Stimulated activated CD4-positive, alpha-beta T cell treated with anti-CD3 and anti-CD28 coated beads, Interleukin-4, amount 100 ng/mL, for 24 hours (primary cell): ENCODE results near the gene LKAAEAR1.
"Not testable (repeated sequence)": the region's sequence is repeated elsewhere in the genome, so short reads cannot be mapped to it uniquely, and the experiment has no call there.

ENCODE experiments used
- DNase-seq: peaks from one replicate; pipeline ENCODE4 v3.0.0-alpha.2; 2020

LKAAEAR1 gene, protein sequence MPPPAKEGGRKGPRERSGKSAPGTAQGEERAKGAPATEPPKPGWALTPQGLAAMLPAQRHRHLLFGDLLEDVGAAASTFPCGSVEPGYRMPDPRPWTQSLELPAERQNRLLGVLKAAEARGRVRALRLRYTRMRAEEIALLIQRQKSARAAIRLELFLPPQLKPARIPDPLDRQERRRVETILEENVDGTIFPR

DNA sequence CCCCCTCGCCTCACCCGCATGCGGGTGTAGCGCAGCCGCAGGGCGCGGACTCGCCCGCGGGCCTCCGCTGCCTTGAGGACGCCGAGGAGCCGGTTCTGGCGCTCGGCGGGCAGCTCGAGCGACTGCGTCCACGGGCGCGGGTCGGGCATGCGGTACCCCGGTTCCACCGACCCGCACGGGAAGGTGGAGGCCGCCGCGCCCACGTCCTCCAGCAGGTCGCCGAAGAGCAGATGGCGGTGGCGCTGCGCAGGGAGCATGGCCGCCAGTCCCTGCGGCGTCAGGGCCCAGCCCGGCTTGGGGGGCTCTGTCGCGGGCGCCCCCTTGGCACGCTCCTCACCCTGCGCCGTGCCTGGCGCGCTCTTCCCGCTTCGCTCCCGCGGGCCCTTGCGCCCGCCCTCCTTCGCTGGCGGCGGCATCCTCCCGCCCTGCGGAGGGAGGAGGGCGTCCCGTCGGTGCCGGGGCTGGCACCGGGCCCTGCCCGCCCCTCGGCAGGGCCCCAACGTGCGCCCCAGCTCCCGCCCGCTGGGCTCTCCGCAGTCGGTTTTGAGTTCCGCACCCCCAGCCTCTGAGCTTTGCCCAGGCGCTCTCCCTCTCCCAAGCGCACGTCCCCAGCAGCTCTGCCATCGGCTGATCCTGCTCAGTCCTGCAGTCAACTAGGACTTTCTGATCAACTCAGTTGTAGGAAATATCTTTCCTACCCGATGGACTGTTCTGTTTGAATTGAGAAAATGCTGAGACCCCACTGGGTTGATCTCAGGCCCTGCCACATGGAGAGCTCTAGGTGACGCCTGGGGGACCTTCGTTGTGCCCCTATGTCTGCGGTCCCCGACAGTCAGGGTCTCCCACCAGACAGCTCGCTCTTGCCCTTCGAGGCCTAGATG is at the start of gene LKAAEAR1:
LKAAEAR1 (minus strand) TSS at position 595 of the 881 bp plus-strand sequence; CDS start at position 416, 179 bp downstream.
- no peak for DNase-seq

DNA sequence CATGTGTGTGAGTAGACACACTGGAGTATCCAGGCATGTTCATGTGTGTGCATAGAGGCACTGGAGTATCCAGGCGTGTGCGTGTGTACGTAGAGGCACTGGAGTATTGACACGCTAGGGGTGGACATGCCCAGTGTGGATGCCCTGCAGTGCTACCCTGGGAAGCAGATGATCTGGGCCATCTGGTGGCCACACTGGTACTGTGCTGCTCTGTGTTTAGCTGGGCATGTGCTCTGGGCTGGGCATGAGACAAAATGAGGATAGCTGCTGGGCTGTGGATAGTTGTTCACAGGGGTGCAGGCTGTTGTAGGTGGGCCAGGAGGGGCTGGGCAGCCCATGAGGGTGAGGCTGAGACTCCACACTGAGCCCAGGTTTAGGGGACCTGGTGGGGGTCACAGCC is 47.2 kb upstream of the LKAAEAR1 start:
- DNase-seq, result no peak

DNA sequence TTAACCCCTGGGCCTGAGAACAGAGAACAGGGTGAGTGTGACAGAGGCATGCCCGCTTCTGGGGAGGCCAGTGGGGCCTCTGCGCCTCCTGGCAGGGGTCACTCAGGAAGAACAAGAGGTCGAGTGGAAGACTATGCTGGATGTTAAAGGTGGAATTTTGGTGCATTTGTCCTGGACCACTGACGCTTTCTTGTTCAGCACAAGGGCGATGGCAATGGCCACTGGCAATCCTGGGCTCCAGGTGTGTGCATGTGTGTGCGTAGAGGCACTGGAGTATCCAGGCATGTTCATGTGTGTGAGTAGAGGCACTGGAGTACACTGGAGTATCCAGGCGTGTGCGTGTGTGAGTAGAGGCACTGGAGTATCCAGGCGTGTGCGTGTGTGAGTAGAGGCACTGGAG is 46.7 kb upstream of the LKAAEAR1 start:
- DNase-seq, result no peak

DNA sequence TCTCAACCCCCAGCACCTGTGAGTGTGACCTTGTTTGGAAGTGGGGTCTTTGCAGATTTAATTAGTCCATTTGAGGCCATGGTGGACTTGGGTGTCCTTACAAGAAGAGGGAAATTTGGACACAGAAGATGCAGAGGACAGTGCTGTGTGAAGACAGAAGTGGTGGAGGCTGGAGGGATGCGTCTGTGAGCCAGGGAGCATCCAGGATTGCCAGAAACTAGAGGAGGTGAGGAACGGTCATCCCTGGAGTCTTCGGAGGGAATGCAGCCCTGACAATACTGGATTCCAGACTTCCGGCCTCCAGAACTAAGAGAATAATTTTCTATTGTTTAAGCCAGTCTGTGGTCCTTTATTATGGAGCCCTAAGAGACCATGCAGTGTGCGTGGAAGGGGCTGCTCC is 46.1 kb upstream of the LKAAEAR1 start:
- DNase-seq, result no peak

DNA sequence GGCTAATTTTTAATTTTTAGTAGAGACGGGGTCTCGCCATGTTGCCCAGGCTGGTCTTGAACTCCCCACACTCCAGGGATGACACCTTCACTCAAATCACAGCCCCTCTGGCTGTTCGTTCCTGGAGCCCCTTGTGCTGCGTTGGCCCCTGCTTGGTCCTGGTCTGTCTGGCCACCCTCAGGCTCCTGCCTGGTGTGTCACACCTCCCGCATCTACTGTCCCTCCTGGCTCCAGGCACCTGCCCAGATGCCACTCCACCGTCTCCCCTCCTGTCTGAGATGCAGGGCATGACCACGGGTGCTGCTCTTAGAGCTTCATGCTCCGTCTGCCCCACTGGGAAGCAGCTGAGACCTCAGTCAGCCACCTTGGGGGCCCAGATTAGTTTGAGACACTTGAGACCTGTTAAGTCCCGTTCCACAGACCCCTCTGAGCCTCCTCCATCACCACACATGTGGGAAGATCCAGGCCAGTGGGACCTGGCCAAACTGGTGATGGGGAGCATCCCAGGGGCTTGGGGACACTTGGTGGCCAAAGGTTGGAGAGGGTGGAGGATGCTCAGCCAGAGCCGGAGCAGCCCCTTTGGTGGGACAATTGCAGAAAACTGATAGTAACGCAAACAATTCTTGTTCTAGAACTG is 45.1 kb upstream of the LKAAEAR1 start:
- DNase-seq, result no peak

DNA sequence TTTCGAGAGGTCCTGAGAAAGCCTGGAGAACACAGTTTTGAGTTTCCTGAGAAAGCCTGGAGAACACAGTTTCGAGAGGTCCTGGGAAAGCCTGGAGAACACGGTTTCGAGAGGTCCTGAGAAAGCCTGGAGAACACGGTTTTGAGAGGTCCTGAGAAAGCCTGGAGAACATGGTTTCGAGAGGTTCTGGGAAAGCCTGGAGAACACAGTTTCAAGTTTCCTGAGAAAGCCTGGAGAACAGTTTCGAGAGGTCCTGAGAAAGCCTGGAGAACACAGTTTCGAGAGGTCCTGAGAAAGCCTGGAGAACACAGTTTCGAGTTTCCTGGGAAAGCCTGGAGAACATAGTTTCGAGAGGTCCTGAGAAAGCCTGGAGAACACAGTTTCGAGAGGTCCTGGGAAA is 39.3 kb upstream of the LKAAEAR1 start:
- DNase-seq, result not testable (repeated sequence)

DNA sequence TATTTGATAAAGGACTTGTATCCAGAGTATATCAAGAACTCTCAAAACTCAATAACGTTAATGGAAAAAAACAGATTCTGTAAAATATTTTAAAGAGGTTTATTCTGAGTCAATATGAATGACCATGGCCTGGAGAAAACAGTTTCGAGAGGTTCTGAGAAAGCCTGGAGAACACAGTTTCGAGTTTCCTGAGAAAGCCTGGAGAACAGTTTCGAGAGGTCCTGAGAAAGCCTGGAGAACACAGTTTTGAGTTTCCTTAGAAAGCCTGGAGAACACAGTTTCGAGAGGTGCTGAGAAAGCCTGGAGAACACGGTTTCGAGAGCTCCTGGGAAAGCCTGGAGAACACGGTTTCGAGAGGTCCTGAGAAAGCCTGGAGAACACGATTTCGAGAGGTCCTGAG is 38.7 kb upstream of the LKAAEAR1 start:
- not testable (repeated sequence) for DNase-seq

DNA sequence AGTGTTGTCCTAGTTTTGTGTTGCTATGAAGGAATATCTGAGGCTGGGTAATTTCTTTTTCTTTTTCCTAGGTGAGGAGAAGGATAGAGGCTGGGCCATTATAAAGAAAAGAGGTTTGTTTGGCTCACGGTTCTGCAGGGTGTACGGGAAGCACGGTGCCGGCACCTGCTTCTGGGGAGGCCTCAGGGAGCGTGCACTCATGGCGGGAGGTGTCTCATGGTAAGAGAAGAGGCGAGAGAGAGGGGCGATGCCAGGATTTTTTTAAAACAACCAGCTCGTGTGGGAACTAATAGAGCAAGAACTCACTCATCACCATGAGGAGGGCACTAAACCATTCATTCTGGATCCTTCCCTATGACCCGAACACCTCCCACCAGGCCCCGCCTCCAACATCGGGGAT is 37.4 kb upstream of the LKAAEAR1 start:
- DNase-seq, result no peak

DNA sequence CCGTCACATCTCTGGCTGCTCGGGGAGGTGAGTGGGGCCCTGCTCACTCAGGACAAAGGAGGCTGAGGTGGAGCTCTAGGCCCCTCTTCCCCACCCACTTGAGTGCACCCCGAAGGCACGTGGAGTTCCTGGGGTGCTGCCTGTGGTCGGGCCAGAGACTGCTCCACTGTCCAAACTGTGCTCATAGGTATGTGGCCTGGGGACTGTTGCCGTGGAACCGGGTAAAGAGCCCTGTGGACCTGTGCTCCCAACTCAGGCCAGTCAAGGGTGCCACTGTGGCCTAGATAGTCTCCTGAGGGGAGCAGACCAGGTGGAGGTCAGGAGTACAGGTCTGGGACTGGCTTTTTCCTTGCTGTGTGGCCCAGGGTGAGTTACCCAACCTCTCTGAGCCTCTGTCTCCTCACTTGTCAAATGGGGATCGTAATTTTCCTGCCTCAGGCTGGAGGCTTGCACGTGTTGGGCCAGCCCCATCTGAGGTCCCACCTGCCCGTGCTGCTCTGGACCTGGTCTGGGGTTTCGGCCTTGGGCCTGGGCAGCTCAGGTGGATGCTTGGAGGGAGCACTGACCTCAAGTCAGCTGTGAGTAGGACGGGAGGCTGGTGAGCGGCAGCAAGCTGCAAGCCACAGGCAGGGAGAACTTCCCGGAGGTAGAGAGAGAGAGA is 35.6 kb upstream of the LKAAEAR1 start:
- no peak for DNase-seq

DNA sequence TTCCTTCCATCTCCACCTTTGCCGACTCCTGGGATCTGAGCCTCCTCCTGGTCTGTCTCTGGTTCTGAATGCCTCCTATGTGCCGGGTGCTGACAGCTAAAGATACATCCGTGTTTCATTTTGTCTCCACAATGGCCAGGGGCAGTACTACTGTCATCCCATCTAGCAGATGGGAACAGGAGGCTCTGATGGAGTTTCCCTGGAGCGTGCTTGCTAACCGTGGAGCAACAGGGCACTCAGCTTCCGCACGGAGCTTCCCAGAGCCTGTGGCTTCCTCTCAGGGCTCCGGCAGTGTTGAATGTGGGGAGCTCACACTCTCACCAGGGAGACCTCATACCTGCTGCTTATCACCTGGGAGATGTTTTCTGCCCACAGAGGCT is 35.1 kb upstream of the LKAAEAR1 start:
- DNase-seq, result no peak

DNA sequence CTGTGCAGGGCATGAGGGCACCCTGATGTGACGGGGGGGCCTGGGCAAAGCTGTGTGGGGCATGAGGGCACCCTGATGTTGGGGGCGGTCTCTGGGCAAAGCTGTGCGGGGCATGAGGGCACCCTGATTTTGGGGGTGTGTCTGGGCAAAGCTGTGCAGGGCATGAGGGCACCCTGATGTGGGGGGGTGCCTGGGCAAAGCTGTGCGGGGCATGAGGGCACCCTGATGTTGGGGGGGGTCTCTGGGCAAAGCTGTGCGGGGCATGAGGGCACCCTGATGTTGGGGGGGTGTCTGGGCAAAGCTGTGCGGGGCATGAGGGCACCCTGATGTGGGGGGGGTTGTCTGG is 33.2 kb upstream of the LKAAEAR1 start:
- DNase-seq, result not testable (repeated sequence)

DNA sequence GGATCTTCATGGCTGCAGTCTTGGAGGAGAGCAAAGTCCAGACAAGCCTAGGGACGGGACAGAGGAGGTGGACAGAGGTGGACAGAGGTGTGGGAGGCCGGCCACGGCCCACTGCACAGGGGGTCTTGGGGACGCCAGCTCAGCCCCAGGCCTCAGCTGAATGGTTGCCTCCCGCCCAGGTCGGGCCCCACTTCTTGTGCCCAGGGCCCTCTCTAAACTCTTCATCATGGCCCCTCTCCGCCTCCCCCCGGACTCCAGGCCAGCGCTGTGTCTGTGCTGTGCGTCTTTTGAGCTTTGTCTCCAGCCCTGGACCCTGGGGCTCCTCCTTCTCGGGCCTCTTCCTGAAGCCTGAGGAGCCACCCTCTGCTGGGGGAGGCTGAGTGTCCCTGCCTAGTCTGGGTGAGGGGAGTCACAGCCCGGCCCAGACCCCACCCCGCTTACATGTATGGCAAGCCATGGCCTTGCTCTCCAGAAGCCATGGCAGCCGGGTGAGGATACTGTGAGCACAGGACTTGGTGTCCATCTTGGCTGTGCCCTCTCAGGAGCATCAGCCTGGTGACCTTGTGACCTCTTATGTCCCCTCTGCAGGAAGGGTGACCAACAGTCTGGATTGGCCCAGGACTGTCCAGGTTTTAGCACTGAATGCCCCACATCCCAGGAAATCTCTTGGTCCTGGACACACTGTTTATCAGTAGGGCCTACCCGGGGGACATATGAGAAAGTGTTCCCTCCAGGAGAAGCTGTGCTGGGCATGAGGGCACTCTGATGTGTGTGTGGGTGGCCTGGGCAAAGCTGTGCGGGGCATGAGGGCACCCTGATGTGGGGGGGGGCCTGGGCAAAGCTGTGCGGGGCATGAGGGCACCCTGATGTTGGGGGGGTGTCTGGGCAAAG is 32.6 kb upstream of the LKAAEAR1 start:
- DNase-seq, result no peak

DNA sequence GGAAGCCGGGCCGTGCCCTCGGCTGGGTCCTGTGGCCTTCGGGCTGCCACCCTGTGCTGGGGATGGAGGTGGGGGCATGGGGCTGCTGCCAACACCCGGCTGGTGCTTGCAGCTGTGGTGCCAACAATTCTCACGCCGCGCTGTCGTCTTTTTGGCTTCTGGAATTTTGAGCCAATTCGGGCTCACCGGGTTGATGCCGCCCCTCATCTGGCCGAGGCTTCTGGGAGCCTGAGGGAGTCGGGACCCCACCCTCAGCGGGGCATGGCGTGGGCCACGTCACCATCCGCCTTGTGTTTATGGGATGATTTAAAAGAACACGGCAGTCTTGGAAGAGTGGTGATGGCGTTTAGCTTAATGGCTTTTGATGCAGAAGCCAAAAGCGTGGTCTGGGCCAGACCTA is 31.8 kb upstream of the LKAAEAR1 start:
- DNase-seq, result no peak

DNA sequence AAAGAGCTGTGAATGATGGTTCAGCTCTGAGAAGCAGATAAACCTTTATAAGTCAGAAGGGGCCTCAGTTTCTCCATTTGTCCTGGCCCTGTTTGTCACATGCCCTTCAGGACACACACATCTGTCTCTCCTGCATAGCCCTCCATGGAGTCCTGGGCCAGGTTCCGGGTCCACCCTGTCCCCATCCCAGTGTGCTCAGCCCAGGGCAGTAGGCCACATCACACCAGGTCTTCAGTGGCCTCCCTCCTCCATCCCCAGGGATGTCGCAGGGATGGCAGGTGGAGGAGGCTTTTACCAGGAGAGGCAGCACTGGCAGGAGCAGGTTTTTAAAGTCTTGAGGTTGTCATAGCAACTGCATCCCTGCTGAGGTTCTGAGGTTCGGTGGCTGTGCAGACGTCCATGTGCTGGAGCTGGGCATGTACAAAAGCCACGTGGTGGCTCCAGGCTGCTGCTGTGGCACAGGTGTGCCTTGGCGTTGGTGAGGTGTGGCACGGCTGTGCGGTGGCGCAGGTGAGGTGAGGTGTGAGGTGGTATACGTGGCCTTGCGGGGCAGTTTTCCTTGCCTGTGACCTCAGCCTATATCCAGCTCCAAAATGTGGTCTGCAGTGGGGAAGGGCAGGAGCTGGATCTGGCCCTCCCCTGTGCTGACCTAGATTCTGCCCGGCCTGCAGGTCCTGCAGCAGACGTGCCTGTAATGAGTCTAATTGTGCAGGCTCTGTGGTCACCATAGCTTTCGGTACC is 31.1 kb upstream of the LKAAEAR1 start:
- DNase-seq, result no peak

DNA sequence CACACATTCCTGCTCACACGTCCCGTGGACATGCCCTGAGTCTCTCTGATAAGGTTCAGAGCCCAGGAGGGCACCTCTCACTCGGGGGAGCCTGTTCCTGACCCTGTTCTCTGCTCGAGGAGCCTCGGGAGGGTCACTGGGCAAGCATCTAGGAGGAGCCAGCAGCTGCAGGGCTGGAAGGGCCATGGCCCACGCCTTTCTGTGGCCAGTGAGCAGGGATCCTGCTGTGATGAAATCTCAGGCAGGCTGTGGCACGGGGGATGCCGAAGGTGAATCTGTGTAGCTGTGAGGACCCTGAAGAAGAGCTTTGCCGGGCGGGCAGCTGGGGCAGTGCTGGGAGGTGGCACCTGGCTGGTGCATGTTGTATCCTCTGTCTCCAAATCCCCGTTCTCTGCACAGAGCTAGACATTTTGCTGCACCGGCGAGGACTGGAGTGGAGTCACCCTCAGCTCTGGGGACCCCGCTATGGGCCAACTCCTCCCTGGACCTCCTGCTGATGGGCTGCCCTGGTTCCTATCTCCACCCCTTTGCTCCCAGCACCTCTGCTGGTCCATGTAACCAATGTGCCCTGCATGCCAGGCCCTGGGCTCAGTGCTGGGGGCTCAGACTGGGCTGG is 30.3 kb upstream of the LKAAEAR1 start:
- no peak for DNase-seq

DNA sequence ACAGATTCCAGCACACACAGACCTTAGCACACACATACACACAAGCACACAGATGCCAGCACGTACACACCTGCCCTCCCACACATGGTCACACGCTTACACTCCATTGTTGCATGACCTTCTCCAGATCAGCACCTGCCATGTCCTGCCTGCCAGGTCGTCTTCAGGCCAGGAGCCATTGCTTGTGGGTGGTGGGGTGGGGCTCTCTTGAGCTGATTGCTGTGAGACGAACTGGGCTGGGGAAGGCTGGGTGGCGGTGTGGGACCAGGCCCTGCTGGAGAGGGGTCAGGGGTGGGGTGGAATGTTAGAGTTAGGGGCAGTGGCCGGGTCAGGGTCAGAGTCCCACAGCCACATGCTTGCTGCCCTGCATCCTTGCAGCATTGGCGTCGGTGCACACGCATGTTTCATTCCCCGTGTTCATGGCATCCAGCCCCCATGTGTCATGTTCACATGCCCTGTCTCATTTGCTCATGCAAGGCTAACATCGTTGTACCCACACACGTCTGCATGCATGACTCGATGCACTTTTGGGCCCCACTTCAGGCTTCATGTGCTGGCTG is 29.7 kb upstream of the LKAAEAR1 start:
- no peak for DNase-seq

DNA sequence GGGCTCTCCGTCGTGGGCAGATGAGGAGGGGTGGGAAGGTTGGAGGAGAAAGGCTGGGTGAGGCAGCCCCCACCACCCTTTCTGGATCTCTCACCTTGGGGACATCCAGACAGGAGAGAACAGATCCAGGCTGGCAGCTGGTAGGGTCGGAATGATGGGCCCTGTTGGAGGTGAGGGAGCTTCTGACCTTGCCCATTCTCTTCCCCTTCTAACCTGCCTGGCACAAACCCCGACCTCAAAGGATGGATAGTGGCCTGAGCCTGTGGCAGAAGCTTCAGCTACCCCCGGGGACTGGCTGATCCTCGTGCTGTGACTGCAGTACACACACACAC is 29.2 kb upstream of the LKAAEAR1 start:
- no peak for DNase-seq

DNA sequence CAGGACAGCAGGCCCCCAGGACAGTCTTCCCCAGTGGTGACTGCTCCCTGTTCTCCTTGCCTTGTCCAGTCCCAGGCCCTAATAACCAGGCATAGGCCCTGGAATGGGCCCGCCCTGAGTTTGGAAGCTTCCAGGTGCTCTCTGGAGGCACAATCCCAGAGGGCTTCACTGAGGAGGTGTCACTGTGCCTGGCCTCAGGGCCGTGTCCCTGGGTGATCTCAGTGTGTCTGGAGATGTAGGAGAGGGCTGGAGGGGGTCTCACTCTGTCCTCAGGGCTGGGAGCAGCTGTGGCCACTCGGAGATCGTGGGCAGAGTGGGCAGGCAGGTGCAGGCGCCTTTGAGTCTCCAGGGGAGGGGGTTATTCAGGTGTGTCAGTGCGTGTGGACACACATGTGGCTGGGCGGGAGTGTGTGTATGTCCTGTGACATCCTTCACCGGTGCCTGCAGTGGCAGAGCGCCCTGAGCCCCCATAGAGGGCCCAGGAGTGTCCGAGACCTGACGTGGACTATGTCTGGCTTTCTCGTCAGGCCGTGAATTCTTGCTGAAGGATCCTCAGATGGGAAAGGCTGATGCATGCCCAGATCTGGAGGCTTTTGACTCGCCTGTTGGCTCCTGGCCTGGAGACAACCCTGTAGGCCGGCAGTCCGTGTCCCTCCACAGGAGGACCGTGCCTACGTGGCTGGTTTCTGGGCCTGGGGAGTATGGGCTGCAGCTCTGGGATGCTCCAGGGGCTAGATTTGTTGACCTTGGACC is 28.7 kb upstream of the LKAAEAR1 start:
- DNase-seq, result no peak

DNA sequence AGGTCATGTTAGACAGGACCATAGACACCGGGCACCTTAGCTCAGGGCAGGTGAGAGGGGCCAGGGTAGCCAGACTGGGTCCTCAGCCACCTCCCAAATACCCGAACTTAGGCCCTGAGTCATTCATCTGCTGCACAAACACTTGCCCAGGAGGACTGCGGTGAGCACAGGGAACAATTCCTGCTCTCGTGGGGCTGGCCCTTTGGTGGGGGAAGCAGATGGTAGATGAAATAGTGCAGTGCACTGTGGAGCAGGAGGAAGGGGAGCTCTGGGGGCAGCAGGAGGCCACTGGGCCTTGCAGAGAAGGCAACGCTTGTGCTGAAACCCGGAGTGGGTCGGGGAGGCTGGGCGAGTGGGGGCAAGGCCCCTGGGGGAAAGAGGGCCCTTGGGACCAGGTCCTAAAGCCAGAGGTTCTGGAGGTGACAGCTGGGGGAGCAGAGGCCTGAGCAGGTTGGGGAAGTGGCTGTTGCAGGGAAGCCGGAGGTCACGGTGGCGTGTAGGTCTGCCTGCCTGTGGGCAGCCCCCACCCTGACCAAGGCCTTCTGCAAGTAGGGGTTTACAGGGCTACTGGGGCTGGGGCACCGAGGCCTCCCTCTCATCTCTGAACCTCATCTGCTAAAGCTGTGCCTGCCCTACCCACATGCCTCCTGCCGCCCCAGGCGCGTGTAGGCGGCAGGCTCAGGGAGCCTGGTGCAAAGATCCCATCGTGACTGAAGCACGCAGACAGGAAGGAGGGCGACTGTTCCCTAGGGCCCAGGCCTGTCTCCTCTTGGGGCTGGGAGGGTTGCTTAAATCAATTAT is 27.8 kb upstream of the LKAAEAR1 start:
- DNase-seq, result no peak
